HepG2 (cell line): ENCODE data around the gene PNPLA8. TPM values are rescaled to one million over a fixed set of nuclear protein-coding genes. Genes with fewer than 3 reads are reported as not detected.
A peak's percentile ranks its signal among the peaks of the same experiment; 100 is the strongest.

Experiments used
- AGO1 ChIP-seq: fragments of 200-400 bp; formaldehyde crosslinking; IDR thresholded peaks from 2 replicates; pipeline ENCODE4 v1.6.1; 2017; ENCODE audit warnings: mild to moderate bottlenecking, low read depth, low read length, moderate library complexity; ENCODE audit not compliant: poor library complexity, severe bottlenecking
- FOSL2 ChIP-seq: sonication (generic); formaldehyde crosslinking; IDR thresholded peaks from 2 replicates; pipeline ENCODE4 v1.4.0; 2020; ENCODE audit warnings: missing genetic modification reagents
- KLF16 ChIP-seq, 2 experiments: sonication (generic) in 1 of 2; formaldehyde crosslinking in 1 of 2; IDR thresholded peaks; 2 replicates each; pipeline versions ENCODE4 v1.6.1 to v1.8.0; 2016 to 2023; ENCODE audit warnings: missing genetic modification reagents in 2 of 2, missing compliant biosample characterization in 1 of 2
- KMT2B ChIP-seq: IDR thresholded peaks from 2 replicates; pipeline ENCODE4 v1.6.1; 2016; ENCODE audit warnings: missing genetic modification reagents, missing compliant biosample characterization
- MXI1 ChIP-seq: IDR thresholded peaks from 3 replicates; pipeline ENCODE4 v1.6.1; 2012; ENCODE audit warnings: low read depth, low read length, inconsistent platforms, borderline replicate concordance
- SMYD3 ChIP-seq: sonication (generic); formaldehyde crosslinking; IDR thresholded peaks from 2 replicates; pipeline ENCODE4 v1.8.1; 2023; ENCODE audit warnings: mild to moderate bottlenecking, missing genetic modification reagents
- polyA plus RNA-seq, 8 experiments: library from polyadenylated mRNA; depleted of rRNA in 3 of 8; stranded (reverse) in 7 of 8; unstranded in 1 of 8; fragments of >200 nt; fragmentation: Illumina TruSeq in 4 of 8; extraction: Trizol in 4 of 8; gene quantifications; 2 replicates each; pipeline versions ENCODE4 v1.2.1 to v1.2.3, GENCODE V29; 2011 to 2016; ENCODE audit warnings: low read depth in 4 of 8, missing spikeins in 1 of 8, mixed read lengths in 1 of 8; ENCODE audit not compliant: insufficient read depth in 1 of 8
- total RNA-seq, 5 experiments: library from RNA; depleted of rRNA; stranded (reverse); fragments of >200 nt; fragmentation: Illumina TruSeq; extraction: Trizol; gene quantifications; 2 replicates each; pipeline ENCODE4 v1.2.3, GENCODE V29; 2016; ENCODE audit warnings: low read depth in 1 of 5
- TF ChIP-seq, protein P1 (sequence below), 2 experiments: sonication (generic) in 1 of 2; formaldehyde crosslinking in 1 of 2; IDR thresholded peaks; 2 replicates each; pipeline versions ENCODE4 v1.4.0 to v1.6.1; 2016 to 2020; ENCODE audit warnings: borderline replicate concordance in 1 of 2, low read depth in 1 of 2, mild to moderate bottlenecking in 1 of 2, missing genetic modification reagents in 1 of 2
- TF ChIP-seq, protein P2 (sequence below): sonication (generic); formaldehyde crosslinking; conservative IDR thresholded peaks from 2 replicates; pipeline ENCODE4 v1.8.0; 2022; ENCODE audit warnings: mild to moderate bottlenecking, moderate library complexity, missing genetic modification reagents
- TF ChIP-seq, protein P3 (sequence below): sonication (generic); formaldehyde crosslinking; IDR thresholded peaks from 2 replicates; pipeline ENCODE4 v1.4.0; 2020; ENCODE audit warnings: mild to moderate bottlenecking, missing genetic modification reagents
- TF ChIP-seq, protein P4 (sequence below): sonication (generic); formaldehyde crosslinking; IDR thresholded peaks from 2 replicates; pipeline ENCODE4 v1.5.1; 2020; ENCODE audit warnings: mild to moderate bottlenecking, moderate library complexity, missing genetic modification reagents
- TF ChIP-seq, protein P5 (sequence below): sonication (generic); formaldehyde crosslinking; IDR thresholded peaks from 2 replicates; pipeline ENCODE4 v1.4.0; 2020; ENCODE audit warnings: mild to moderate bottlenecking, missing genetic modification reagents
- TF ChIP-seq, protein P6 (sequence below): sonication (generic); formaldehyde crosslinking; IDR thresholded peaks from 2 replicates; pipeline ENCODE4 v1.4.0; 2020; ENCODE audit warnings: missing genetic modification reagents

PNPLA8 gene
- total and polyA plus RNA-seq, 2 of the 13 experiments (the other 11 are each of a cell fraction or from before 2014, with no cell fraction given) = 6.3 to 11.4 TPM

DNA sequence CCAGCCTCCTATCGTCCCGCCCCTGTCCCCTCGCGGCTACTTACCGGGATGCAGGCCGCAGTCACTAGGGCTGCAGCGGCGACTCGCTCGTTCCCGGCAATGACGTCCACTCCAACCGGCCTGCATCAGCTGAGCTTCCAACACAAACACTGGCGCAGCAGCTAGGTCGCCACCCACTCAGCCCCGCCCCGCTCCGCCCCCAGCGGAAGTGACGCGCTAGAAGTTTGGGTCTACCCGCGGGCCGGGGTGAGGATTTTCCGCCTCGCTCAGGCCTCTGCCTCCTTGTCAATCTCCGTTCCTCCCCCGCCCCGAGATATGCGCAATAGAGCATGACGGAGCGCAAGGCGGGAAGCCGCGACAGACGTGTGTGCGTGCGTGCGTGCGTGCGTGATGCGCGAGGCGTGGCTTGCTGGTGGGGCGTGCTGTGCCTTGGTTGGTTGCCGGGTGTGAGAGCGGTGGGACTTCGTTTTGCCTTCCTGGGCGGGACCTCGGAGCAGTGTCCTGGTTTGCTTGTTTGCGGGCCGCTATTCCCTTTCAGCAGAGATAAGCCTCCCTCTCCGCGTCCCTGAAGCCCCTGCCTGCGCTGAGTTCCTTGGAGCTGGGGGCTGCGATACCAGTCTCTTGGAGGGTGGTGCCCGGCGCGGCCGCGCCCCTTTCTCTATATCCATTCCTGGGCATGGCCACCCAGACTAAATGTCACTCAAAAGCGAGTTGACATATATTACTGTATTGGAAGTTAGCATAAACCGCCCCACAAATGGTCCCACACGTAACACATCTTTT is at the start of gene PNPLA8 (continued):
- TF ChIP-seq, protein P1, sequence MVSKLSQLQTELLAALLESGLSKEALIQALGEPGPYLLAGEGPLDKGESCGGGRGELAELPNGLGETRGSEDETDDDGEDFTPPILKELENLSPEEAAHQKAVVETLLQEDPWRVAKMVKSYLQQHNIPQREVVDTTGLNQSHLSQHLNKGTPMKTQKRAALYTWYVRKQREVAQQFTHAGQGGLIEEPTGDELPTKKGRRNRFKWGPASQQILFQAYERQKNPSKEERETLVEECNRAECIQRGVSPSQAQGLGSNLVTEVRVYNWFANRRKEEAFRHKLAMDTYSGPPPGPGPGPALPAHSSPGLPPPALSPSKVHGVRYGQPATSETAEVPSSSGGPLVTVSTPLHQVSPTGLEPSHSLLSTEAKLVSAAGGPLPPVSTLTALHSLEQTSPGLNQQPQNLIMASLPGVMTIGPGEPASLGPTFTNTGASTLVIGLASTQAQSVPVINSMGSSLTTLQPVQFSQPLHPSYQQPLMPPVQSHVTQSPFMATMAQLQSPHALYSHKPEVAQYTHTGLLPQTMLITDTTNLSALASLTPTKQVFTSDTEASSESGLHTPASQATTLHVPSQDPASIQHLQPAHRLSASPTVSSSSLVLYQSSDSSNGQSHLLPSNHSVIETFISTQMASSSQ (IDR thresholded peaks at IDR 0.05; ENCODE audit: low read depth) = no peak
- TF ChIP-seq, protein P1 (CRISPR knock-in tag; IDR thresholded peaks at IDR 0.05; ENCODE audit: borderline replicate concordance) = peak; percentile 73; the same call in 1 of the 2 replicates
- TF ChIP-seq MXI1 = peak; percentile 92; the same call in 1 of the 3 replicates
- TF ChIP-seq, protein P2, sequence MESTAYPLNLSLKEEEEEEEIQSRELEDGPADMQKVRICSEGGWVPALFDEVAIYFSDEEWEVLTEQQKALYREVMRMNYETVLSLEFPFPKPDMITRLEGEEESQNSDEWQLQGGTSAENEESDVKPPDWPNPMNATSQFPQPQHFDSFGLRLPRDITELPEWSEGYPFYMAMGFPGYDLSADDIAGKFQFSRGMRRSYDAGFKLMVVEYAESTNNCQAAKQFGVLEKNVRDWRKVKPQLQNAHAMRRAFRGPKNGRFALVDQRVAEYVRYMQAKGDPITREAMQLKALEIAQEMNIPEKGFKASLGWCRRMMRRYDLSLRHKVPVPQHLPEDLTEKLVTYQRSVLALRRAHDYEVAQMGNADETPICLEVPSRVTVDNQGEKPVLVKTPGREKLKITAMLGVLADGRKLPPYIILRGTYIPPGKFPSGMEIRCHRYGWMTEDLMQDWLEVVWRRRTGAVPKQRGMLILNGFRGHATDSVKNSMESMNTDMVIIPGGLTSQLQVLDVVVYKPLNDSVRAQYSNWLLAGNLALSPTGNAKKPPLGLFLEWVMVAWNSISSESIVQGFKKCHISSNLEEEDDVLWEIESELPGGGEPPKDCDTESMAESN (CRISPR knock-in tag) = peak; percentile 89
- TF ChIP-seq KMT2B = peak; percentile 74
- TF ChIP-seq, protein P3, sequence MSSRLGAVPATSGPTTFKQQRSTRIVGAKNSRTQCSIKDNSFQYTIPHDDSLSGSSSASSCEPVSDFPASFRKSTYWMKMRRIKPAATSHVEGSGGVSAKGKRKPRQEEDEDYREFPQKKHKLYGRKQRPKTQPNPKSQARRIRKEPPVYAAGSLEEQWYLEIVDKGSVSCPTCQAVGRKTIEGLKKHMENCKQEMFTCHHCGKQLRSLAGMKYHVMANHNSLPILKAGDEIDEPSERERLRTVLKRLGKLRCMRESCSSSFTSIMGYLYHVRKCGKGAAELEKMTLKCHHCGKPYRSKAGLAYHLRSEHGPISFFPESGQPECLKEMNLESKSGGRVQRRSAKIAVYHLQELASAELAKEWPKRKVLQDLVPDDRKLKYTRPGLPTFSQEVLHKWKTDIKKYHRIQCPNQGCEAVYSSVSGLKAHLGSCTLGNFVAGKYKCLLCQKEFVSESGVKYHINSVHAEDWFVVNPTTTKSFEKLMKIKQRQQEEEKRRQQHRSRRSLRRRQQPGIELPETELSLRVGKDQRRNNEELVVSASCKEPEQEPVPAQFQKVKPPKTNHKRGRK (CRISPR knock-in tag) = no peak
- TF ChIP-seq, protein P4, sequence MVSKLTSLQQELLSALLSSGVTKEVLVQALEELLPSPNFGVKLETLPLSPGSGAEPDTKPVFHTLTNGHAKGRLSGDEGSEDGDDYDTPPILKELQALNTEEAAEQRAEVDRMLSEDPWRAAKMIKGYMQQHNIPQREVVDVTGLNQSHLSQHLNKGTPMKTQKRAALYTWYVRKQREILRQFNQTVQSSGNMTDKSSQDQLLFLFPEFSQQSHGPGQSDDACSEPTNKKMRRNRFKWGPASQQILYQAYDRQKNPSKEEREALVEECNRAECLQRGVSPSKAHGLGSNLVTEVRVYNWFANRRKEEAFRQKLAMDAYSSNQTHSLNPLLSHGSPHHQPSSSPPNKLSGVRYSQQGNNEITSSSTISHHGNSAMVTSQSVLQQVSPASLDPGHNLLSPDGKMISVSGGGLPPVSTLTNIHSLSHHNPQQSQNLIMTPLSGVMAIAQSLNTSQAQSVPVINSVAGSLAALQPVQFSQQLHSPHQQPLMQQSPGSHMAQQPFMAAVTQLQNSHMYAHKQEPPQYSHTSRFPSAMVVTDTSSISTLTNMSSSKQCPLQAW (CRISPR knock-in tag) = peak; percentile 95
- peak; percentile 72; the same call in 1 of the 2 replicates for TF ChIP-seq SMYD3
- TF ChIP-seq KLF16 (CRISPR knock-in tag; IDR thresholded peaks at IDR 0.05) = peak in 1 of 2 experiments; percentile 83; a peak in 2 of 4 replicates
- peak; percentile 75 for TF ChIP-seq AGO1
- TF ChIP-seq, protein P5, sequence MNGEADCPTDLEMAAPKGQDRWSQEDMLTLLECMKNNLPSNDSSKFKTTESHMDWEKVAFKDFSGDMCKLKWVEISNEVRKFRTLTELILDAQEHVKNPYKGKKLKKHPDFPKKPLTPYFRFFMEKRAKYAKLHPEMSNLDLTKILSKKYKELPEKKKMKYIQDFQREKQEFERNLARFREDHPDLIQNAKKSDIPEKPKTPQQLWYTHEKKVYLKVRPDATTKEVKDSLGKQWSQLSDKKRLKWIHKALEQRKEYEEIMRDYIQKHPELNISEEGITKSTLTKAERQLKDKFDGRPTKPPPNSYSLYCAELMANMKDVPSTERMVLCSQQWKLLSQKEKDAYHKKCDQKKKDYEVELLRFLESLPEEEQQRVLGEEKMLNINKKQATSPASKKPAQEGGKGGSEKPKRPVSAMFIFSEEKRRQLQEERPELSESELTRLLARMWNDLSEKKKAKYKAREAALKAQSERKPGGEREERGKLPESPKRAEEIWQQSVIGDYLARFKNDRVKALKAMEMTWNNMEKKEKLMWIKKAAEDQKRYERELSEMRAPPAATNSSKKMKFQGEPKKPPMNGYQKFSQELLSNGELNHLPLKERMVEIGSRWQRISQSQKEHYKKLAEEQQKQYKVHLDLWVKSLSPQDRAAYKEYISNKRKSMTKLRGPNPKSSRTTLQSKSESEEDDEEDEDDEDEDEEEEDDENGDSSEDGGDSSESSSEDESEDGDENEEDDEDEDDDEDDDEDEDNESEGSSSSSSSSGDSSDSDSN = peak; percentile 32; the same call in 1 of the 2 replicates
- TF ChIP-seq, protein P6, sequence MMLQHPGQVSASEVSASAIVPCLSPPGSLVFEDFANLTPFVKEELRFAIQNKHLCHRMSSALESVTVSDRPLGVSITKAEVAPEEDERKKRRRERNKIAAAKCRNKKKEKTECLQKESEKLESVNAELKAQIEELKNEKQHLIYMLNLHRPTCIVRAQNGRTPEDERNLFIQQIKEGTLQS (CRISPR knock-in tag) = no peak; the same call in 1 of the 2 replicates
- TF ChIP-seq FOSL2 (CRISPR knock-in tag) = no peak
